AG10803 (cell line): Measurements from ENCODE around the gene ELMO3.
A peak's percentile ranks its signal among the peaks of the same experiment; 100 is the strongest.

Experiments used
- DNase-seq: peaks from one replicate; pipeline ENCODE4 v3.0.0; 2010; ENCODE audit warnings: low read depth
- H3K4me3 ChIP-seq: 2 replicates; pipeline ENCODE4 v1.5.1; 2011; ENCODE audit warnings: mild to moderate bottlenecking, low read length, control low read depth
- CTCF ChIP-seq: conservative IDR thresholded peaks from 2 replicates; pipeline ENCODE4 v1.5.1; 2011; ENCODE audit warnings: mild to moderate bottlenecking, low read length, control low read depth, inconsistent platforms

The ELMO3 gene

GRCh38 chr16:67165121-67166078, 33.5 kb upstream of the ELMO3 start:
- no peak for TF ChIP-seq CTCF
- H3K4me3 ChIP-seq: no peak overlapping the region
- DNase-seq: no peak

- TF ChIP-seq CTCF: no peak
- no peak for DNase-seq
- no peak overlapping the region for H3K4me3 ChIP-seq
Observed at GRCh38 chr16:67166110-67166547, 32.8 kb upstream of the ELMO3 start.

GRCh38 chr16:67166598-67167168, 32.2 kb upstream of the ELMO3 start:
- DNase-seq: no peak
- no peak for TF ChIP-seq CTCF
- no peak overlapping the region for H3K4me3 ChIP-seq

- TF ChIP-seq CTCF: no peak
- no peak overlapping the region for H3K4me3 ChIP-seq
- DNase-seq: no peak
Observed at GRCh38 chr16:67167588-67167987, 31.3 kb upstream of the ELMO3 start.

- no peak for TF ChIP-seq CTCF
- no peak overlapping the region for H3K4me3 ChIP-seq
- no peak for DNase-seq
Observed at GRCh38 chr16:67169011-67169451, 29.9 kb upstream of the ELMO3 start.

GRCh38 chr16:67169642-67170167, 29.2 kb upstream of the ELMO3 start:
- DNase-seq: no peak
- H3K4me3 ChIP-seq: peak overlapping the region; percentile 65
- TF ChIP-seq CTCF: peak; percentile 61
